GM19463 (cell line): ENCODE data around the gene CELF5.
"Not testable (repeated sequence)": the region's sequence is repeated elsewhere in the genome, so short reads cannot be mapped to it uniquely, and the experiment has no call there.

Source experiments
- ATAC-seq: cut with Tn5 transposase; IDR thresholded peaks from one replicate; pipeline ENCODE4 v1.9.1; 2021; ENCODE audit warnings: mild to moderate bottlenecking, moderate library complexity; ENCODE audit not compliant: unreplicated experiment

The CELF5 gene

DNA sequence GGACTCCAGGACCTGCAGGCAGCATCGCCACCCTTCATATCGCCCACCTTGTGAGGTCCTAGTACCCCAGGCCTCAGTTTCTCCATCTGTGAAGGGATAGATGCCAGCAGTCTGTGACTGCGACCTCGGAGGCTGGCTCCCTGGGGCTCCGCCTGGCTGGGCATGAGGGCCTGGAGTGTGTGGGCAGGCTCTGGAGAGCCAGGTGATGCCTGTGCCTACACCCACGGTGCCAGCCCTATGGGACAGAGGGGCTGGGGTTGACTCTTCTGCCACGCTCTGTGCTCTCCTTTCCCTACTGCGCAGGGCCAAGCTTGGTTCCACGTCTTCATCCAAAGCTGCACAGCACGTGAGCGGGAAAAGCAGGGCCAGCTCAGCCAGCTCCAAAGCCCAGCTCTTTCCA is 115.9 kb downstream of the CELF5 start:
- ATAC-seq, result no peak

- no peak for ATAC-seq
Observed at GRCh38 chr19:3342246-3342645, 117.8 kb downstream of the CELF5 start.

DNA sequence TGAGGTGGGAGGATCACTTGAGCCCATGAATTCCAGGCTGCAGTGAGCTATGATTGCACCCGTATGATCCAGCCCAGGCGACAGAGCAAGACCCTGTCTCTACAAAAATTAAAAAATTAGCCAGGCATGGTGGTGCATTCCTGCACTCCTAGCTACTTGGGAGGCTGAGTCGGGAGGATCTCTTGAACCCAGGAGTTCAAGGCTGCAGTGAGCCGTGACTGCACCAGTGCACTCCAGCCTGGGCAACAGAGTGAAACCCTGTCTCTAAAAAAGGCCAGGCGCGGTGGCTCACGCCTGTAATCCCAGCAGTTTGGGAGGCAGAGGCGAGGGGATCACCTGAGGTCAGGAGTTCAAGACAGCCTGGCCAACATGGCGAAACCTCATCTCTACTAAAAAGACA is 118.5 kb downstream of the CELF5 start:
- ATAC-seq, result not testable (repeated sequence)

DNA sequence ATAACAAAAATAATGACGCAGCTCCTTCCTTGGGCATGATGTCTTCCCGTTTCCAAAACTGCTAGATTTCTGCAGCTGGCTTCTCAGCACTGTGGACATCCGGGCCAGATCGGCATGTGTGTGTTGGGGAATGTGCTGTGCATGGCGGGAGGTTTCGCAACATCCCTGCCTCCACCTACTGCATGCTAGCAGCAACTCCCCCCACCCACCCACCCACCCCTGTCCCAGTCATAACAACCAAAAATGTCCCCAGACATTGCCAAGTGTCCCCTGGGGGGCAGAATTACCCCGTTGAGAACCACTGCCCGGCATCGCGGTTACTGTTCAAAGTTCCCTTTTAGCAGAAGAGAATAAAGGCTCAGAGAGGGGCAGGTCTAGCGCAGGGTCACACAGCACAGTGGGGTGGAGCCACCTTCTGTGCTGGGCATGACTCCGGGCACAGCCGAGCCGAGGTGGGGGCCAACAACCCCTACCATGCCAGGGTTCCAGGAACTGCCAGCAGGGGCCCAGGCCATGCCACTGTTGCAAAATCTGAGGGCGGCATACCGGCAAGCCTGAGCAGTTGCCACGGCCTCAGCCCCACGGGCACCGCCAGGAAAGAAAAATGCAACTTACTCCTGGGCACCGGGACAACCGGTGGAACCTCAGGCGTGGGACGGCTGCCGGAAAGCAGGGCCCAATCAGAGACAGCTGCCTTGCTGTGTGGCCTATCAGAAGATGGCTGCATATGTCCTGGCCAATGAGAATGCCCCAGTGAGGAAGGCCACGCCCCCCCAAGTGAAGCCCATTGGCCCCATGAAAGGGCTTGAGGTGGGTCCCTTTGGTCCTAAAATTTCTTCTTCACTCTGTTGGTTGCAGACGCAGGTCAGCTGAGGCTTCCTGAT is 119.4 kb downstream of the CELF5 start:
- ATAC-seq, result no peak

- no peak for ATAC-seq
Observed at GRCh38 chr19:3344608-3345598, 120.4 kb downstream of the CELF5 start.

DNA sequence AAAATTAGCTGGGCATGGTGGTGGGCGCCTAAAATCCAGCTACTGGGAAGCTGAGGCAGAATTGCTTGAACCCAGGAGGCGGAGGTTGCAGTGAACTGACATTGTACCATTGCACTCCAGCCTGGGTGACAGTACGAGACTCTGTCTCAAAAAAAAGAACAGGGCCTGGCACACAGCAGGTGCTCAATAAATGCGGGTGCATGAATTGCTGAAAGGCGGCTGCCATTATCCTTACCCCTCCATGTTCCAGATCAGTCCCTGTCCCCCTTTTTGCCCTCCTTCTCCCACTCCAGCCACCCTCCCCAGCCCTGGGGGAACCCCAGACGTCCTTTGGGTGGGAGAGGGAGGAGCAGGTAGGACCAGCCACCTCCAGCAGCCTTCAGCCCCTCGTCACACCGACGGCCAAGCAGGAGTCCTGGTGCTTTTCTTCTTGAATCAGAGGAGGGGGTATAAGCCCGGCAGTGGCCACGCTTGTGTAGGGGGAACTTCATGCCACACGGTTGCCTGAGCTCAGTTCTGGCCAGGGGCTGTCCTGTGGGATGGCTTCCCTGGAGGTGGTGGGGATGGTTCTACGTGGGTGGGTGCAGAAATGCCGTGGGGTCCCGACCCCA is 121.5 kb downstream of the CELF5 start:
- no peak for ATAC-seq
